ENCODE measurements around the gene AURKAIP1. TPM values are rescaled to one million over a fixed set of nuclear protein-coding genes. Genes with fewer than 3 reads are reported as not detected.

Gene AURKAIP1
- total and polyA plus RNA-seq, 2 of the 4 experiments (the other 2 are of a cell fraction), result 45.7 to 107 TPM

GRCh38 chr1:1381294-1381693, 6.3 kb upstream of the AURKAIP1 start:
- dilution Hi-C loops (cut with HindIII; ENCODE audit: low sequenced_read_pairs, unreplicated experiment) (no loop called here), in situ Hi-C loops (cut with MboI; ENCODE audit: low sequenced_read_pairs) (no loop called here), intact Hi-C loops (cut with micrococcal nuclease) (no loop called here)
- ATAC-seq (ENCODE audit: low read depth) (no peak), DNase-seq (no peak)
- Histone ChIP-seq H2BK120ac (ENCODE audit: low read depth, low read length) (no peak overlapping the region), H3K79me1 (ENCODE audit: low read depth in 1 of 2, low read length in 2 of 2) (peaks cover 5 to 30% of the 10 kb centered on the region in 2 experiments), H3K56ac (ENCODE audit: extremely low read depth, insufficient read depth, low read length) (no peak overlapping the region), H2AK5ac (ENCODE audit: low read depth, low read length) (no peak overlapping the region), H3K9me1 (ENCODE audit: insufficient read depth, low read length) (peaks cover under 1% of the 10 kb centered on the region; the same call in 1 of the 2 replicates), H3K4me2 (ENCODE audit: low read depth, low read length) (no peak overlapping the region), H3K4me1 (ENCODE audit: control insufficient read depth, insufficient read depth, low read length) (no peaks in the 10 kb centered on the region), H2AK9ac (replicated peaks; ENCODE audit: low read depth, low read length, poor library complexity) (peak overlapping the region; percentile 16), H3K27ac (ENCODE audit: insufficient read depth, low read length) (no peak overlapping the region), H2BK15ac (ENCODE audit: low read depth, low read length) (no peak overlapping the region), H3K4me3 (ENCODE audit: insufficient read depth, low read depth, low read length) (no peak overlapping the region), H3K23ac (ENCODE audit: low read depth, low read length) (no peak overlapping the region), H4K20me1 (ENCODE audit: insufficient read depth, low read length) (peaks cover 13% of the 10 kb centered on the region), H3K14ac (replicated peaks; ENCODE audit: low read depth, low read length) (no peak overlapping the region), H2BK20ac (ENCODE audit: low read depth, low read length) (no peak overlapping the region), H2AFZ (replicated peaks; ENCODE audit: low read length, poor library complexity) (no peak overlapping the region), H4K8ac (ENCODE audit: low read depth in 2 of 2, low read length in 2 of 2) (no peak overlapping the region), H3K9me3 (ENCODE audit: control insufficient read depth, insufficient read depth, low read length) (no peaks in the 10 kb centered on the region), H4K91ac (ENCODE audit: insufficient read depth, low read depth, low read length) (no peak overlapping the region), H4K5ac (ENCODE audit: low read depth, low read length) (no peak overlapping the region), H3K4ac (ENCODE audit: low read depth, low read length) (no peak overlapping the region), H3K27me3 (ENCODE audit: control insufficient read depth, insufficient read depth, low read length) (no peaks in the 10 kb centered on the region), H3K18ac (ENCODE audit: low read depth, low read length) (no peak overlapping the region), H2BK5ac (ENCODE audit: low read depth, low read length, poor library complexity, severe bottlenecking) (no peak overlapping the region), H3K36me3 (ENCODE audit: control insufficient read depth, insufficient read depth, low read length) (peaks cover 18% of the 10 kb centered on the region), H3K9ac (ENCODE audit: low read depth, low read length) (no peak overlapping the region)
- 100% methylated on average over 3 of the region's 8 CpGs; no CpG with 5 or more reads in 1 of the 2 experiments for WGBS, 2 experiments (ENCODE audit: extremely low coverage in 2 of 2, insufficient read length in 1 of 2)
- ChIA-PET POLR2A (ENCODE audit: unreplicated experiment) (no interaction called here), CTCF (no interaction called here)
- TF ChIP-seq RFX5 (IDR thresholded peaks at IDR 0.05; ENCODE audit: low read depth, low read length), result no peak
- no peak for TF ChIP-seq RAD21 (IDR thresholded peaks at IDR 0.05; ENCODE audit: low read length)
- TF ChIP-seq MXI1 (IDR thresholded peaks at IDR 0.05; ENCODE audit: borderline replicate concordance, low read depth, low read length), result no peak
- no peak for TF ChIP-seq FOS (IDR thresholded peaks at IDR 0.05; ENCODE audit: low read depth, low read length)
- no peak for TF ChIP-seq POLR2A (IDR thresholded peaks at IDR 0.05; ENCODE audit: low read depth, low read length)
- TF ChIP-seq CHD1 (IDR thresholded peaks at IDR 0.05; ENCODE audit: low read depth, low read length), result no peak
- no peak for TF ChIP-seq SMC3 (IDR thresholded peaks at IDR 0.05; ENCODE audit: low read depth, low read length)
- no peak for TF ChIP-seq BHLHE40 (IDR thresholded peaks at IDR 0.05; ENCODE audit: low read depth, low read length)
- no peak for TF ChIP-seq ELK1 (IDR thresholded peaks at IDR 0.05; ENCODE audit: borderline replicate concordance, low read depth, low read length)
- BruUV-seq (replicated peaks), result no TSS peak
